Activated CD8-positive, alpha-beta memory T cell treated with anti-CD3 and anti-CD28 coated beads for 36 hours (primary cell): ENCODE results near the gene SYCE3. TPM values are rescaled to one million over a fixed set of nuclear protein-coding genes. Genes with fewer than 3 reads are reported as not detected.

Experiments used
- CTCF ChIA-PET: fragments of 350-600 bp; sonication (Branson Sonifier 250); formaldehyde crosslinking; loops from one replicate; lab custom pipeline; 2021; ENCODE audit warnings: antibody characterized with exemption; lab: Charles Lee
- POLR2A ChIA-PET: fragments of 350-600 bp; sonication (Branson Sonifier 250); formaldehyde crosslinking; loops from one replicate; lab custom pipeline; 2021; ENCODE audit warnings: antibody characterized with exemption; lab: Charles Lee
- total RNA-seq, 2 experiments: library from RNA; stranded (reverse); gene quantifications; one replicate each; pipeline ENCODE4 v1.2.3, GENCODE V29; 2021

Gene SYCE3
- total RNA-seq, 2 experiments from 2014 or later: not detected

- POLR2A ChIA-PET: no interaction called here
- CTCF ChIA-PET: no interaction called here
Observed at GRCh38 chr22:50569041-50569459, 6.3 kb upstream of the SYCE3 start.

GRCh38 chr22:50568626-50569025 is 5.9 kb upstream of the SYCE3 start:
- ChIA-PET POLR2A (no interaction called here), CTCF (no interaction called here)

- POLR2A ChIA-PET: no interaction called here
- CTCF ChIA-PET: no interaction called here
Observed at GRCh38 chr22:50567721-50568252, 5.1 kb upstream of the SYCE3 start.

- POLR2A ChIA-PET: interaction anchor here (0.8 to 1.2 kb wide), 2 partner anchors 16 to 38 kb away, joined by 3 to 4 read pairs; no protein-coding TSS in a partner anchor
- CTCF ChIA-PET: interaction anchor here (1.0 to 3.3 kb wide), 7 partner anchors 11 to 57 kb away, joined by 3 to 38 read pairs (median 7); partner anchors contain the start of genes CHKB and SCO2
Observed at GRCh38 chr22:50564289-50564688, 1.6 kb upstream of the SYCE3 start.

GRCh38 chr22:50563413-50564160 is 868 bp upstream of the SYCE3 start:
- CTCF ChIA-PET: interaction anchor here (0.6 to 3.3 kb wide), 24 partner anchors 9 to 64 kb away, joined by 3 to 38 read pairs (median 6); partner anchors contain the start of genes CHKB, KLHDC7B, LMF2 and NCAPH2
- POLR2A ChIA-PET: interaction anchor here (0.5 to 1.9 kb wide), 11 partner anchors 13 to 65 kb away, joined by 3 to 22 read pairs (median 3); partner anchors contain the start of genes ARSA, KLHDC7B, LMF2 and SCO2

GRCh38 chr22:50561401-50562358 is 1.0 kb downstream of the SYCE3 start:
- ChIA-PET POLR2A (no interaction called here), CTCF (interaction anchor here (1.5 to 2.7 kb wide), 2 partner anchors 8 to 14 kb away, joined by 3 to 11 read pairs; no protein-coding TSS in a partner anchor)

GRCh38 chr22:50560034-50560433 is 2.7 kb downstream of the SYCE3 start:
- POLR2A ChIA-PET: interaction anchor here (0.6 kb wide), 1 partner anchor 15 kb away, joined by 12 read pairs; the partner anchor contains the start of gene KLHDC7B
- CTCF ChIA-PET: interaction anchor here (1.5 to 2.7 kb wide), 2 partner anchors 12 to 35 kb away, joined by 6 to 11 read pairs; partner anchors contain the start of gene SCO2

- ChIA-PET POLR2A (interaction anchor here (0.6 to 1.0 kb wide), 2 partner anchors 10 to 31 kb away, joined by 3 read pairs; no protein-coding TSS in a partner anchor), CTCF (no interaction called here)
Observed at GRCh38 chr22:50556703-50557102, 6.0 kb downstream of the SYCE3 start.

- POLR2A ChIA-PET: no interaction called here
- CTCF ChIA-PET: interaction anchor here (0.6 to 1.0 kb wide), 2 partner anchors 9 to 63 kb away, joined by 3 to 4 read pairs; partner anchors contain the start of gene SYCE3
Observed at GRCh38 chr22:50553310-50553709, 9.4 kb downstream of the SYCE3 start.

GRCh38 chr22:50551160-50551752 is 11.5 kb downstream of the SYCE3 start:
- CTCF ChIA-PET: interaction anchor here (0.6 to 5.3 kb wide), 7 partner anchors 11 to 307 kb away, joined by 3 to 38 read pairs (median 3); partner anchors contain the start of genes SCO2 and SYCE3
- POLR2A ChIA-PET: no interaction called here

- ChIA-PET POLR2A (interaction anchor here (0.6 to 1.1 kb wide), 3 partner anchors 25 to 129 kb away, joined by 3 to 4 read pairs (median 3); partner anchors contain the start of gene SCO2), CTCF (interaction anchor here (0.6 to 5.3 kb wide), 7 partner anchors 10 to 306 kb away, joined by 3 to 38 read pairs (median 3); partner anchors contain the start of genes SCO2 and SYCE3)
Observed at GRCh38 chr22:50550395-50550794, 12.3 kb downstream of the SYCE3 start.

GRCh38 chr22:50548921-50549790 is 13.6 kb downstream of the SYCE3 start:
- ChIA-PET CTCF (interaction anchor here (0.6 to 5.3 kb wide), 9 partner anchors 8 to 72 kb away, joined by 3 to 38 read pairs (median 6); partner anchors contain the start of genes SCO2 and SYCE3), POLR2A (interaction anchor here (0.8 to 2.5 kb wide), 10 partner anchors 10 to 207 kb away, joined by 3 to 36 read pairs (median 5); partner anchors contain the start of genes ARSA, CHKB, LMF2 and NCAPH2)

- POLR2A ChIA-PET: interaction anchor here (0.8 to 2.5 kb wide), 12 partner anchors 9 to 206 kb away, joined by 3 to 36 read pairs (median 5); partner anchors contain the start of genes ARSA, CHKB, LMF2 and NCAPH2
- CTCF ChIA-PET: interaction anchor here (1.0 to 5.3 kb wide), 9 partner anchors 9 to 80 kb away, joined by 3 to 38 read pairs (median 5); partner anchors contain the start of genes ARSA, SCO2 and SYCE3
Observed at GRCh38 chr22:50548040-50548920, 14.4 kb downstream of the SYCE3 start.

GRCh38 chr22:50547263-50547985 is 15.3 kb downstream of the SYCE3 start:
- ChIA-PET CTCF (interaction anchor here (1.0 to 5.3 kb wide), 8 partner anchors 8 to 80 kb away, joined by 3 to 38 read pairs (median 5); partner anchors contain the start of genes ARSA, SCO2 and SYCE3), POLR2A (interaction anchor here (0.9 to 2.5 kb wide), 8 partner anchors 8 to 74 kb away, joined by 3 to 36 read pairs (median 10); partner anchors contain the start of genes CHKB, LMF2, NCAPH2 and SCO2)
